ENCODE data around the gene UBE2L5.

DNA sequence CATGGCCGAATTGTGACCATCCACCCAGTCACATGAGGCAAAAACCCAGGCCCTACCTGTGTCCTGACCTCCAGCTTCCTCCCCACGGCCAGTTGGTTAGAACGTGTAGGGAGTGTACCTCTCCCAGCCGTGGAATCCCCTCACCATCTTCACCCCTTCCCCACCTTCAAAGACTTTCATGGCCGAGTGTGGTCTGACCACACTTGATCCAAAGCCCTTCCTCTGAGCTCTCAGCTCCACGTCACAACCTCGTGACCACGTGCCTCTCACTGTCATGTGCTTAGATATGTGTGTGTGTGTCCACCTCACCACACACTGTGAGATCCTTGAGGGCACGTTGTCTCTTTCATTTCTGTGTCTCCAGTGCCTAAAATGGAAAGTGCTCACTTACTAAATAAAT lies 48.6 kb upstream of the UBE2L5 start:
- TF ChIP-seq, protein P1, sequence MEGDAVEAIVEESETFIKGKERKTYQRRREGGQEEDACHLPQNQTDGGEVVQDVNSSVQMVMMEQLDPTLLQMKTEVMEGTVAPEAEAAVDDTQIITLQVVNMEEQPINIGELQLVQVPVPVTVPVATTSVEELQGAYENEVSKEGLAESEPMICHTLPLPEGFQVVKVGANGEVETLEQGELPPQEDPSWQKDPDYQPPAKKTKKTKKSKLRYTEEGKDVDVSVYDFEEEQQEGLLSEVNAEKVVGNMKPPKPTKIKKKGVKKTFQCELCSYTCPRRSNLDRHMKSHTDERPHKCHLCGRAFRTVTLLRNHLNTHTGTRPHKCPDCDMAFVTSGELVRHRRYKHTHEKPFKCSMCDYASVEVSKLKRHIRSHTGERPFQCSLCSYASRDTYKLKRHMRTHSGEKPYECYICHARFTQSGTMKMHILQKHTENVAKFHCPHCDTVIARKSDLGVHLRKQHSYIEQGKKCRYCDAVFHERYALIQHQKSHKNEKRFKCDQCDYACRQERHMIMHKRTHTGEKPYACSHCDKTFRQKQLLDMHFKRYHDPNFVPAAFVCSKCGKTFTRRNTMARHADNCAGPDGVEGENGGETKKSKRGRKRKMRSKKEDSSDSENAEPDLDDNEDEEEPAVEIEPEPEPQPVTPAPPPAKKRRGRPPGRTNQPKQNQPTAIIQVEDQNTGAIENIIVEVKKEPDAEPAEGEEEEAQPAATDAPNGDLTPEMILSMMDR (IDR thresholded peaks at IDR 0.05), result no peak
- TF ChIP-seq POLR2A (IDR thresholded peaks at IDR 0.05), result no peak

Data from testis (tissue), 2 donors.